ENCODE measurements around the gene INPP5E. TPM values are rescaled to one million over a fixed set of nuclear protein-coding genes. Genes with fewer than 3 reads are reported as not detected.

Gene INPP5E
- polyA plus RNA-seq, 2 of the 4 experiments (the other 2 are of a cell fraction), result 5.2 to 11.2 TPM

- FAIRE-seq, result no peak
- 83% methylated on average over 5 of the region's 7 CpGs for WGBS (ENCODE audit: missing lambda C conversion rate)
- POLR2A ChIA-PET, result no interaction called here
- Histone ChIP-seq H3K4me1 (peaks cover 15% of the 10 kb centered on the region), H3K4me3 (no peak overlapping the region), H3K27ac (no peak overlapping the region), H3K9me3 (no peaks in the 10 kb centered on the region), H3K4me2 (no peak overlapping the region)
- no peak for DNase-seq (ENCODE audit: low read depth in 1 of 2, low spot score in 1 of 2)
- CTCF ChIA-PET, result interaction anchor here (0.9 to 9.1 kb wide), 23 partner anchors 12 to 209 kb away, joined by 3 to 776 read pairs (median 8); no protein-coding TSS in a partner anchor
- no peak for TF ChIP-seq MAZ (IDR thresholded peaks at IDR 0.05; ENCODE audit: borderline replicate concordance, low read depth, low read length)
- no peak for TF ChIP-seq FOSB (CRISPR knock-in tag; IDR thresholded peaks at IDR 0.05)
- no peak for TF ChIP-seq RCOR1 (IDR thresholded peaks at IDR 0.05; ENCODE audit: low read depth, low read length)
- no peak for TF ChIP-seq MAFK (IDR thresholded peaks at IDR 0.05; ENCODE audit: partially characterized antibody)
- no peak for TF ChIP-seq HEYL (CRISPR knock-in tag; IDR thresholded peaks at IDR 0.05)
- TF ChIP-seq ZSCAN20 (CRISPR knock-in tag; IDR thresholded peaks at IDR 0.05), result no peak
- TF ChIP-seq CHD2 (IDR thresholded peaks at IDR 0.05; ENCODE audit: low read length, partially characterized antibody), result no peak
- TF ChIP-seq MAX (IDR thresholded peaks at IDR 0.05), result no peak
- no peak for TF ChIP-seq BCL3 (IDR thresholded peaks at IDR 0.05)
- no peak for TF ChIP-seq RARB (CRISPR knock-in tag; IDR thresholded peaks at IDR 0.05)
- no peak for TF ChIP-seq HDAC2 (IDR thresholded peaks at IDR 0.05)
- no peak for TF ChIP-seq SMC3 (IDR thresholded peaks at IDR 0.05)
- TF ChIP-seq ELK1 (IDR thresholded peaks at IDR 0.05; ENCODE audit: low read depth, low read length), result no peak
- TF ChIP-seq REST (IDR thresholded peaks at IDR 0.05), result no peak
- no peak for TF ChIP-seq ZFP36 (IDR thresholded peaks at IDR 0.05; ENCODE audit: borderline replicate concordance, partially characterized antibody)
- TF ChIP-seq ATOH8 (CRISPR knock-in tag; IDR thresholded peaks at IDR 0.05; ENCODE audit: low read depth), result no peak
- no peak for TF ChIP-seq TP53 (CRISPR knock-in tag; IDR thresholded peaks at IDR 0.05)
- no peak for TF ChIP-seq CTCF (IDR thresholded peaks at IDR 0.05)
- ATAC-seq, result no peak
These were observed 46.5 kb upstream of the INPP5E start for GRCh38 chr9:136486131-136486530.
